Esophagus muscularis mucosa (tissue), 3 donors: ENCODE results near the gene CLEC11A.

ENCODE experiments used
- POLR2AphosphoS5 ChIP-seq, 2 donors: sonication (generic); formaldehyde crosslinking; IDR thresholded peaks; one replicate each; pipeline ENCODE4 v1.6.1; 2017; ENCODE audit warnings: antibody characterized with exemption in 2 of 2
- TF ChIP-seq, protein P1 (sequence below), 3 experiments: fragments of 200-600 bp in 2 of 3; fragments of 450-650 bp in 1 of 3; sonication (generic) in 2 of 3; IDR thresholded peaks; one replicate each; pipeline ENCODE4 v1.5.1; 2017 to 2019; ENCODE audit warnings: antibody characterized with exemption in 3 of 3, mild to moderate bottlenecking in 2 of 3, moderate library complexity in 1 of 3

DNA sequence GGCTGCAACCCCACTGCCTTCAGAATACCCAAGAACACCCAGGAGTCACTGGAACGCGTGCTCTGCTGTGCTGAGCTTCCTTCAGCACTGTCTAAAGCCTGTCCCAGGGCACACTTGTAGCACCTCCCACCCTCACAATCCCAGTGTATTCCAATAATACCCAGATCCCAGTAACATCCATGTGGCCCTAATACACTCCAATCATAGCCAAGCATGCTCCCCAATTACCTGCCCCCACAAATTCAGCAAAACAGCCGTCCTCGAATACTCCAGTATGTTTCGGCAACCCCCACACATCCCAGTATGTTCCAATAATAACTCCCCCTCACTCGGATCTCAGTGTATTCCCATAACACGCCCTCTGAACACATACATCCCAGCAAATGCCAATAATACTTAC is 32.7 kb upstream of the CLEC11A start:
- TF ChIP-seq, protein P1, sequence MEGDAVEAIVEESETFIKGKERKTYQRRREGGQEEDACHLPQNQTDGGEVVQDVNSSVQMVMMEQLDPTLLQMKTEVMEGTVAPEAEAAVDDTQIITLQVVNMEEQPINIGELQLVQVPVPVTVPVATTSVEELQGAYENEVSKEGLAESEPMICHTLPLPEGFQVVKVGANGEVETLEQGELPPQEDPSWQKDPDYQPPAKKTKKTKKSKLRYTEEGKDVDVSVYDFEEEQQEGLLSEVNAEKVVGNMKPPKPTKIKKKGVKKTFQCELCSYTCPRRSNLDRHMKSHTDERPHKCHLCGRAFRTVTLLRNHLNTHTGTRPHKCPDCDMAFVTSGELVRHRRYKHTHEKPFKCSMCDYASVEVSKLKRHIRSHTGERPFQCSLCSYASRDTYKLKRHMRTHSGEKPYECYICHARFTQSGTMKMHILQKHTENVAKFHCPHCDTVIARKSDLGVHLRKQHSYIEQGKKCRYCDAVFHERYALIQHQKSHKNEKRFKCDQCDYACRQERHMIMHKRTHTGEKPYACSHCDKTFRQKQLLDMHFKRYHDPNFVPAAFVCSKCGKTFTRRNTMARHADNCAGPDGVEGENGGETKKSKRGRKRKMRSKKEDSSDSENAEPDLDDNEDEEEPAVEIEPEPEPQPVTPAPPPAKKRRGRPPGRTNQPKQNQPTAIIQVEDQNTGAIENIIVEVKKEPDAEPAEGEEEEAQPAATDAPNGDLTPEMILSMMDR (IDR thresholded peaks at IDR 0.05): no peak
- TF ChIP-seq POLR2AphosphoS5 (IDR thresholded peaks at IDR 0.05): no peak
